Natural killer cell (primary cell): ENCODE measurements around the gene UTP4. TPM values are rescaled to one million over a fixed set of nuclear protein-coding genes. Genes with fewer than 3 reads are reported as not detected.

Source experiments
- ATAC-seq, 3 donors: fragments of 150-1000 bp in 2 of 3; fragments of 200-7000 bp in 1 of 3; cut with Tn5 transposase; 1 replicate in 1 of 3; 2 replicates in 2 of 3; pipeline ENCODE4 v1.10.0; 2021; ENCODE audit warnings: mild to moderate bottlenecking in 2 of 3, moderate library complexity in 2 of 3
- DNase-seq, 2 donors: peaks; one replicate each; pipeline versions ENCODE4 v3.0.0 to v3.0.0-alpha.2; 2013 to 2021; ENCODE audit warnings: mixed read lengths in 1 of 2
- H3K27ac ChIP-seq: one replicate; pipeline ENCODE4 v1.5.1; 2013; ENCODE audit warnings: mild to moderate bottlenecking, low read length
- H3K27me3 ChIP-seq: one replicate; pipeline ENCODE4 v1.6.1; 2013; ENCODE audit warnings: low read length; ENCODE audit not compliant: control insufficient read depth, insufficient read depth
- H3K36me3 ChIP-seq: one replicate; pipeline ENCODE4 v1.6.1; 2013; ENCODE audit warnings: low read length; ENCODE audit not compliant: control insufficient read depth, insufficient read depth
- H3K4me1 ChIP-seq: one replicate; pipeline ENCODE4 v1.6.1; 2013; ENCODE audit warnings: low read length; ENCODE audit not compliant: control insufficient read depth, insufficient read depth
- H3K4me3 ChIP-seq: one replicate; pipeline ENCODE4 v1.5.1; 2013; ENCODE audit warnings: low read length
- H3K9me3 ChIP-seq: one replicate; pipeline ENCODE4 v1.6.1; 2013; ENCODE audit warnings: low read length; ENCODE audit not compliant: control insufficient read depth, insufficient read depth
- H3K27ac Mint-ChIP-seq, 2 donors: one replicate each; pipeline ENCODE4 v1.8.0; 2022; ENCODE audit warnings: mild to moderate bottlenecking in 2 of 2, mixed read lengths in 2 of 2, moderate library complexity in 1 of 2
- H3K27me3 Mint-ChIP-seq, 2 donors: one replicate each; pipeline ENCODE4 v1.8.0; 2022; ENCODE audit warnings: low read depth in 2 of 2, mixed read lengths in 2 of 2
- H3K36me3 Mint-ChIP-seq: one replicate; pipeline ENCODE4 v1.8.0; 2022; ENCODE audit warnings: mixed read lengths
- H3K4me1 Mint-ChIP-seq, 2 donors: one replicate each; pipeline ENCODE4 v1.8.0; 2022; ENCODE audit warnings: mixed read lengths in 2 of 2
- H3K4me3 Mint-ChIP-seq: one replicate; pipeline ENCODE4 v1.8.0; 2022; ENCODE audit warnings: mild to moderate bottlenecking, moderate library complexity, mixed read lengths
- H3K9me3 Mint-ChIP-seq, 2 donors: one replicate each; pipeline ENCODE4 v1.8.0; 2022; ENCODE audit warnings: mixed read lengths in 2 of 2
- WGBS: methylation state at CpG from one replicate; pipeline ENCODE4 v1.1.7; 2013; ENCODE audit warnings: missing lambda C conversion rate; ENCODE audit not compliant: insufficient coverage; 5-methylcytosine and 5-hydroxymethylcytosine counted together
- intact Hi-C: fragments of 100-400 bp; cut with micrococcal nuclease; formaldehyde crosslinking; loops from one replicate; pipeline ENCODE4 v1.14.2; 2022
- total RNA-seq, 4 donors: library from RNA; stranded (reverse); fragments of 120-200 nt in 1 of 4; gene quantifications; one replicate each; pipeline versions ENCODE4 v1.2.3 to v1.2.4, GENCODE V29; 2013 to 2022
- TF ChIP-seq, protein P1 (sequence below): fragments of 200-600 bp; IDR thresholded peaks from one replicate; pipeline ENCODE4 v1.8.0; 2022; ENCODE audit warnings: antibody characterized with exemption

Gene UTP4
- total RNA-seq, 3 donors from 2014 or later (not counting 1 experiment from before 2014, with no cell fraction given) = 23.2 to 42.6 (median 36.3) TPM

DNA sequence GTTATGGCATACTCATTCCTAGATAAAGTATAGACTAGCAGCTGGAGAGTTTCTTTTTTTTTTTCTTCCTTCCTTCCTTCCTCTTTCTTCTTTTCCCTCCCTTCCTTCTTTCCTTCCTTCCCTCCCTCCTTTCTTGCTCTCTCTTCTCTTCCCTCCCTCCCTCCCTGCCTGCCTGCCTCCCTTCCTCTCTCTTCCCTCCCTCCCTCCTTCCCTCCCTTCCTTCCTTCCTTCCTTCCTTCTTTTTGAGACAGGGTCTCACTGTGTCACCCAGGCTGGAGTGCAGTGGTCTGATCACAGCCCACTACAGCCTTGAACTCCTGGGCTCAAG is 47.5 kb downstream of the UTP4 start:
- Mint-ChIP-seq H3K36me3 (no peaks in the 10 kb centered on the region), H3K27ac (no peak overlapping the region), H3K27me3 (no peaks in the 10 kb centered on the region), H3K4me1 (peaks cover 15 to 17% of the 10 kb centered on the region in 2 donors), H3K4me3 (no peak overlapping the region), H3K9me3 (no peaks in the 10 kb centered on the region)
- Histone ChIP-seq H3K27me3 (no peaks in the 10 kb centered on the region), H3K4me1 (peaks cover 13% of the 10 kb centered on the region), H3K9me3 (no peaks in the 10 kb centered on the region), H3K27ac (no peak overlapping the region), H3K4me3 (no peak overlapping the region), H3K36me3 (no peaks in the 10 kb centered on the region)
- ATAC-seq (no peak), DNase-seq (no peak)
- TF ChIP-seq, protein P1, sequence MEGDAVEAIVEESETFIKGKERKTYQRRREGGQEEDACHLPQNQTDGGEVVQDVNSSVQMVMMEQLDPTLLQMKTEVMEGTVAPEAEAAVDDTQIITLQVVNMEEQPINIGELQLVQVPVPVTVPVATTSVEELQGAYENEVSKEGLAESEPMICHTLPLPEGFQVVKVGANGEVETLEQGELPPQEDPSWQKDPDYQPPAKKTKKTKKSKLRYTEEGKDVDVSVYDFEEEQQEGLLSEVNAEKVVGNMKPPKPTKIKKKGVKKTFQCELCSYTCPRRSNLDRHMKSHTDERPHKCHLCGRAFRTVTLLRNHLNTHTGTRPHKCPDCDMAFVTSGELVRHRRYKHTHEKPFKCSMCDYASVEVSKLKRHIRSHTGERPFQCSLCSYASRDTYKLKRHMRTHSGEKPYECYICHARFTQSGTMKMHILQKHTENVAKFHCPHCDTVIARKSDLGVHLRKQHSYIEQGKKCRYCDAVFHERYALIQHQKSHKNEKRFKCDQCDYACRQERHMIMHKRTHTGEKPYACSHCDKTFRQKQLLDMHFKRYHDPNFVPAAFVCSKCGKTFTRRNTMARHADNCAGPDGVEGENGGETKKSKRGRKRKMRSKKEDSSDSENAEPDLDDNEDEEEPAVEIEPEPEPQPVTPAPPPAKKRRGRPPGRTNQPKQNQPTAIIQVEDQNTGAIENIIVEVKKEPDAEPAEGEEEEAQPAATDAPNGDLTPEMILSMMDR = no peak
- intact Hi-C loops = no loop called here

DNA sequence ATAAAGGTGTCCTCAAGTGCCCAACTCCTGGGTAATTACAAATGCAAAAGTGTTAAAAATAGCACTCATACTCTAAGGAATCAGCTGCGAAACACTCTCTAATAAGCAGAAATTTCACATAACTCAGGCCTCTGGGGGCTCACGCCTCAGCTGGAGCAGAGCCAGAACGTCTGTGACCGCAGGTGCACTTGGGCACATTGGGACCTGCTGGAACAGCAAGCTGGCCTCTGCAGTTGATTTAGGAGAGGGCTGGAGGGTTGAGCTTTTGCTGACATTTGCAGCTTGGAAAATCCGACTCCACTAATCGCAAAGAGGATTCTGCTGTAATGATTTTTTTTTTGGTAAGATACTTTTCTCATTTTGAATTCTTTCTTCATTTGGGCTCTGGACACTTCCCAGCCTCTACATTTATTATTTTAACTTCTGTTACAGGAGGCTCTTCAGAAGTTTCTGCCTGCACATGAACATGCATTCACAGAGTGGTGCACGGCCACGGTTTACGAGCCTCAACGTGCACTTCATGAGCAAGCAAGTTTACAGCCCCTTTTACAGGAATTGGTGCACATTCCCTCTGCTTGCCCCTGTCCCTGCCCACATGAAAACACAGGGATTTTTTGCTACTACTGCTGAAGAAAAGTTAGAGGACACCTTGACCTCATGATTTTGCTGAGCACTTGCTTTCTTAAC is 50.4 kb downstream of the UTP4 start:
- no peaks in the 10 kb centered on the region for H3K36me3 ChIP-seq
- 83% methylated on average over 10 of the region's 10 CpGs for WGBS
- intact Hi-C loops = no loop called here
- Mint-ChIP-seq H3K27me3 (no peaks in the 10 kb centered on the region), H3K36me3 (no peaks in the 10 kb centered on the region), H3K27ac (no peak overlapping the region), H3K4me3 (no peak overlapping the region), H3K9me3 (no peaks in the 10 kb centered on the region), H3K4me1 (peaks cover 25 to 32% of the 10 kb centered on the region in 2 donors)
- no peaks in the 10 kb centered on the region for H3K9me3 ChIP-seq
- DNase-seq (no peak), ATAC-seq (no peak)
- H3K4me3 ChIP-seq = no peak overlapping the region
- TF ChIP-seq, protein P1 = no peak
- H3K27ac ChIP-seq = no peak overlapping the region
- peaks cover 35% of the 10 kb centered on the region for H3K4me1 ChIP-seq
- H3K27me3 ChIP-seq = no peaks in the 10 kb centered on the region

DNA sequence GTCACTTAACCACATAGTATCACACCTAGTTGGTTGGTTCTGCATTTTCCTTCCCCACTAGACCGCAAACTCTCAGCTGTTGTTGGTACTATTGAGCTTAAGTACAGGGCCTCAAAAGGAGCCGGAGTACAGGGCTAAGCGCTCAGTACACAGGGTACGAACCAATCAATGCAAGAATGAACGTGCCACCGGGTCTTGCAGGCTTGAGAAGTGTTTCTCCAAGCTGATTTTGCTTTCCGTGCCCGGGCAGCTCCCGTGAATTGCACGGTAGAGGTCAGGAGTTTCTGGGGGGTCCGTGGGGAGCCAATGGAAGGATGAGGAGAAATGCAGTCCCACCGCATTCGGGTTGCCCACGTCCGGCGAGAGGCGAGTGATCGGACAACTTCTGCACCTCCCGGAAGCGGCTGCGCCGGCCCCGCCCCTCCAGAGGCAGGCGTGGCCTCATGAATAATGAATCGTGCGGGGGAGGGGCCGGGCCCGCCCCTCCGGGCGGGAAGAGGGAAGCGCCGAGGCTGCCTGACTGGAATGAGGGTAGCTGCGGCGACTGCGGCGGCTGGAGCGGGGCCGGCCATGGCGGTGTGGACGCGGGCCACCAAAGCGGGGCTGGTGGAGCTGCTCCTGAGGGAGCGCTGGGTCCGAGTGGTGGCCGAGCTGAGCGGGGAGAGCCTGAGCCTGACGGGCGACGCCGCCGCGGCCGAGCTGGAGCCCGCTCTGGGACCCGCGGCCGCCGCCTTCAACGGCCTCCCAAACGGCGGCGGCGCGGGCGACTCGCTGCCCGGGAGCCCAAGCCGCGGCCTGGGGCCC is 54.4 kb downstream of the UTP4 start, which contains the start of gene SNTB2:
Gene SNTB2, plus strand, starts transcription at position 523 of the 804 bp plus-strand sequence. Its CDS starts 3 bp downstream, at position 526.
- Mint-ChIP-seq H3K4me1 (peaks cover 42 to 55% of the 10 kb centered on the region in 2 donors), H3K27ac (peak within 1 kb of the TSS; percentile 97 to 98), H3K9me3 (no peaks in the 10 kb centered on the region), H3K36me3 (no peaks in the 10 kb centered on the region), H3K27me3 (no peaks in the 10 kb centered on the region), H3K4me3 (peak within 1 kb of the TSS; percentile 100)
- WGBS = under 1% methylated on average over 69 of the region's 69 CpGs
- no peaks in the 10 kb centered on the region for H3K36me3 ChIP-seq
- no peaks in the 10 kb centered on the region for H3K9me3 ChIP-seq
- peak; percentile 79 to 88 for DNase-seq
- intact Hi-C loops = no loop called here
- peak within 1 kb of the TSS; percentile 83 for H3K4me3 ChIP-seq
- H3K27ac ChIP-seq = peak within 1 kb of the TSS; percentile 82
- H3K4me1 ChIP-seq = peaks cover 54% of the 10 kb centered on the region
- TF ChIP-seq, protein P1 = no peak
- no peaks in the 10 kb centered on the region for H3K27me3 ChIP-seq
- ATAC-seq = peak; percentile 79 to 90 (median 80)
